Measurements from ENCODE around the gene MRPL18.
"Not testable (repeated sequence)": the region's sequence is repeated elsewhere in the genome, so short reads cannot be mapped to it uniquely, and the experiment has no call there.

Gene MRPL18

DNA sequence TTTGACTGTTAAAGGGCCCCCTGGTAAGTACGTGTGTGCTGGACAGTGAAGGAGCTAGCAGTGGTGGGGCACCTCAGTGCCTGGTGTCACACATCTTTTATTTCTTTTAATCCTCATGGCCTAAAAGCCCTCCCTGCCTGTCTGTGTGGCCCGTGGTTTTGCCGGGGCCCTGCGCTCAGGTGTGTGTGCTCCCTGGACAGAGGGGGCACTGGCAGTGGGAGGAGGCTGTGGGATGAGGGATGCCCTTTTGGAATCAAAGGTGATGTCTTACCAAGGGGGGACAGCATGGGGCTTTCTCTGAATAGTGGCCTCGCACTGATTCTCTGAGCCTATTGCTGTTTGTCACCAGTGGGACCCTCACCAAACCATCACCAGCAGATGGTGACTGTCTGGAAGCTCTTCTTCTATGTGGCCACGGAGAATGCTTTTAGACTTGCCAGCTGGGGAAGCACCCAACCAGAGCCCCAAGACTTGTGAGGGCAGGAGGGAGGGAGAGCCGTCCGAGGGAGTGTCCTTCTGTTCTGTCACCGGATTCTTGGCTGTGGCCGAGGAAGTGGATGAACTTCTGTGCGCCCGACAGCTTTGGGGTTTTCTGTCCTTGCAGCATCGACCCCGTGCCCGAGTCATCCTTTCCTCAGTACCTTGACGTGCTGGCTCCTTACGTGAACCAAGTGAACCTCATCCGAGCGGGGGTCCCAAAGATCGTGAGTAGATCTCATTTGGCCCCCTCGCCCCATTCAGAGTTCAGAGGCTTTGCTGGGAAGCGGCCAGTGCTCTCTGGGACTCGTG, 27.9 kb downstream of the MRPL18 start:
- DNase-seq: no peak

DNA sequence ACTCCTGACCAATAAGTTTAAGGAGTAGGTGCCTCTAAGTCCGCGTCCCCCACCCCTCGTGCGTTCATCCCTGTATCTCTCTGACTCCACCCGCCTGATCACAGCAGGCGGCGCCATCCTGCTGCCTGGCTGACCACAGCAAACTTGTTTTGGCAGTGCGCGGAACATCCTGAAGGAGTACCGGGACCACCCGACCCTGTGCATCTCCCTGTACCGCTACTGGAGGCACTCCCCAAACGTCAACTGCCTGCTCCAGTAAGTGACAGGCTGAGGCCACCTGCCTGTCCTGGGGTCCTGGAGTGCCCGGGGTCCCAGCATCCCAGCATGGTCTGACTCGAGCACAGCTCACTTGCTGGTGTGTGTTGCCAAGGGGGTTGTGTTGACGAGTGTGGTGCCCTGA, 28.8 kb downstream of the MRPL18 start:
- no peak for DNase-seq

DNA sequence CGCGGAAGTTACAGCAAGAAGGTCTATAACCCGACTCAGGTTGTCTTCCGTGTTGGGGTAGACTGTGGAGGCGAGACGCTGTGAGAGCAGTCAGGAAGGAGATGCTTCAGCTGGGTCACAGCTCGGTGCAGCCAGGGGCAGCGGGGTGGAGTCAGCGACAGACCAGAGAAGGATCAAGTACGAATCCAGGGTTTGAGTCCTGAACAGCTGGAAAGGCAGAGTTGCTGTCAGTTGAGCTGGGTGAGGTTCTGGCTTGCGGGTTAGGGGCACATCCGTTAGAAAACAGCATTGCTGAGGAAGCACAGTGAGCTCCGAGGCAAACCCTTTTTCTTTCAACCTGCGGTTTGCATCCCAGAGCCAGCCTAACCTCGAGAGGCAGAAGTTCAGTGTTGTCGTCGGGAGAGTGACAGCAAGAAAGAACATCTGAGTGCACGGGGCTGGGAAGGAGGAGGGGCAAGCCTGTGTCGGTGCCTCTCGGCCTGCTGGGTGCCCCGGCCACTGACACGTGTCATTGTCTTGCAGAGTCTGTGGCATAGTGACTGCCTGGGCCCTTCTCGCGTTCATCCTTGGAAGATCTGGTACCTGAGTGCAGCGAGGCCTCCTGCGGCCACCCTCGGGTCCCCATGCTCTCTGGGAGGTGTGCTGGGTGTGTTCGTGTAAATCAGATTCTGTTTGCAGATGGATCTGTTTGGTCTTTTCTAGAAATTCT, 29.8 kb downstream of the MRPL18 start:
- DNase-seq: peak; percentile 41

DNA sequence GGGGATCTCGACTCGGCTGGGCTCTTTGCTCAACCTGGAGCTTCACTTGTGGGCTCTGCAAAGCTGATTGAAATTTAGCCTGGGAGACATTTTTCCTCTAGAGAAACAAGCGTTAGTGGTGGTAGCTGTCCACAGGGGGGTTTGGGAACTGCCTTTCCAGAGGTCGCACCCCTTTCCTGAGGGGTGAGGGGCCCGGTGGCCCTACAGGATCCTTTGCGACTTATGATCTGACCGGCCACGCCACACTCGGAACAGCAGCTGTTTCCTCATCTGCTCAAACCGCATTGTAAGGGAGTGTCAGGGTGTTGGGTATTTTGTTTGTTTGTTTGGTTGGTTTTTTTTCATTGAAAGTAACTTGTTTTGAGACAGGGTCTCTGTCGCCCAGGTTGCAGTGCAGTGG, 30.9 kb downstream of the MRPL18 start:
- DNase-seq: no peak

DNA sequence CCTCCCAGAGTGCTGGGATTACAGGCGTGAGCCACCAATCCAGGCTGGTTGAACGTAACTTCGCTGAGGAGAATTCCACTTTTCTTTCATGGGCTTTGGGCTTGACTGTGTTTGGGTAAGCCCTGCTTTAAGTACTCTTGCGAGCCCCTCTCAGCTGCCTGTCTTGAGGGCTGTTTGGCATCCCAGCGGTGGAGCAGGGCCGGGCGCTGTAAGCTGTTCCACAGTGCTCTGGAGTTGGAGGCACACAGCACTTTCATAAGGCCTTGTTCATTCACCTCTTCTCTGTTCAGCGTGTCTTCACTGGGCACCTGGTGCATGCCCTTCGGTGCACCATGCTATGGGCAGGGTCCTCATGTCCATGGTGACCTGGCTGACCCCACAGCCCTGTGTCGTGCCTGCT, 31.5 kb downstream of the MRPL18 start:
- DNase-seq: no peak

DNA sequence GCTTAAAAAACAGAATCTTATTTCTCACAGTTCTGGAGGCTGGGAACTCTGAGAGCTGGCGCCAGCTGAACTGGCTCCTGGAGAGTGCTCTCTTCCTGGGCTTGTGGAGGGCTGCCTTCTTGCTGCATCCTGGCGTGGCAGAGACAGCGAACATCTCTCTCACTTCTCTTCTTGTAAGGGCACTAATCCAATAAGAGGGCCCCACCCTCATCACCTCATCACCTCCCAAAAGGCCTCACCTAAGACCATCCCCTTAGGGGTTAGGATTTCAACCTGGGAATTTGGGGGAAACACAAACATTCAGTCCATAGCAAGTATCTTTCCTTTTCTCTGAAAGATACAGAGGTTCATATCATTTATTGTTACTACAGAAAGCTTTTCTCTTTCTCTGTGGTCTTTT, 33.7 kb downstream of the MRPL18 start:
- DNase-seq: no peak

DNA sequence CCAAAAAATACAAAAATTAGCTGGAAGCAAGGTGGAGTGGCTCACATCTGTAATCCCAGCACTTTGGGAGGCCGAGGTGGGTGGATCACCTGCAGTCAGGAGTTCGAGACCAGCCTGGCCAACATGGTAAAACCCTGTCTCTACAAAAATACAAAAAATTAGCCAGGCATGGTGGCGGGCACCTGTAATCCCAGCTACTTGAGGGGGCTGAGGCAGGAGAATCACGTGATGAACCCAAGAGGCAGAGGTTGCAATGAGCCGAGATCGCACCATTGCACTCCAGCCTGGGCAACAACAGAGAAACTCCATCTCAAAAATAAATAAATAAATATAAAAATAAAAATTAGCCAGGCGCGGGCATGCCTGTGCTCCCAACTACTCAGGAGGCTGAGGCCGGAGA, 34.4 kb downstream of the MRPL18 start:
- not testable (repeated sequence) for DNase-seq

DNA sequence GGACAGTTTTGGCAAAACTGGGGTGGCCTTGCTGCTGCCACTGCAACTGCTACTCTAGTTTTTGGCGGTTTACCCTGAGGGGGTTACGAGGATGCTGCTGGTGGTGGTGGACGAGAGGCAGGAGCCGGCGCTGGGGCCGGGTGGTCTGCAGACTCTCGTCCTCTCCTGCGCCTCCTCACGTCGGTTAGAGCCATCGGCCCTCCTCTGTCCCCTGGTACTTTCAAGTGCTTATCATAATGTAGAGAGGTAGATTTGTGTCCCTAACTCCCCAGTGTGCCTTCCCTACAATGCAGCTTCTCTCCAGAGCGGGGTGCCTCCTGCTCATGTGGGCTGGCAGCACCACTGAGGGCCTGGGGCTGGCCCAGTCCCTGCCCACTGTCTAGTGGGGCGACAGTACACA, 35.7 kb downstream of the MRPL18 start:
- DNase-seq: no peak

DNA sequence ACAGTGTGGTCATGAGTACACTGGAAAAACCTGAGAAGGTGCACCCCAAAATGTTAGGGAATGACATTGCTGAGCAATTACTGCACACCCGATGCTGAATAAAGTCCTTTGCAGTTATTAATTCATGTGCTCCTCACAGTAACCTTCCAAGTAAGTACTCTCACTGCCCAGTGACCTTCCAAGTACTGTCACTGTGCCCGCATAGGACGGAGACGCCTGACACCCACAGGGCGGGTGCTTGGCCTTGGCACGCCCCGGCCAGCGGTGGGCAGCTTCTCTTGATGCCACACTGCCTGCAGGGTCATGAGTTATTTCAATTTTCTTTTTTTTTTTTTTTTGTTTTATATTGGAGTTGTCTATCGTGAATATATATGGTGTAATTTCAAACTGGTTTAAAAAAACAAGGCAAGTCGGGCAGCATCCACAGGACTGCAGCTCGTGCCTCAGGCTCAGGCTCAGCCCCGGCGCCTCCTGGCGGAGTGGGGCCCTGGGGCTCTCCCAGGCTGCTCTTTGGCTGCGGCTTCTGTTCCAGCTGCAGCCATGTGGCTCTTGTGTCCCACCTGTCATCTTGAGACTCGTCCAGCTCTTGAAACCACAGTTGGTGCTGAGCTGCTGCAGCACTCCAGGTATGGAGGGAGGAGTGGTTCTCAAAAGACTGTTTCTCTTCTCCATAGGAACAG, 36.8 kb downstream of the MRPL18 start:
- no peak for DNase-seq

DNA sequence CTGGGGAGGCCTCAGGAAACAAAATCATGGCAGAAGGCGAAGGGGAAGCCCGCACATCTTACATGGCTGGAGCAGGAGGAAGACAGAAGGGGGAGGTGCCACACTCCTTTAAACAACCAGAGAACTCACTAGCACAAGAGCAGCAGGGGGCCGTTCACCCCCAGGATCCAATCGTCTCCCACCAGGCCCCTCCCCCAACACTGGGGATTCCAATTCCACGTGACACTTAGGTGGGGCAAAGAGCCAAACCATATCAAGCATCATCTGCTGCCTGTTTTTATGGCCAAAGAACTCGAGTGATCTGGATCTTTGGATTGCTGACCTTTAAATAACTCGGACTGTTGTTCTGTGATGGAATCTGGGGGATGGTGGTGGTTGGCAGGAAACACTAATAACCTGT, 37.8 kb downstream of the MRPL18 start:
- no peak for DNase-seq

DNA sequence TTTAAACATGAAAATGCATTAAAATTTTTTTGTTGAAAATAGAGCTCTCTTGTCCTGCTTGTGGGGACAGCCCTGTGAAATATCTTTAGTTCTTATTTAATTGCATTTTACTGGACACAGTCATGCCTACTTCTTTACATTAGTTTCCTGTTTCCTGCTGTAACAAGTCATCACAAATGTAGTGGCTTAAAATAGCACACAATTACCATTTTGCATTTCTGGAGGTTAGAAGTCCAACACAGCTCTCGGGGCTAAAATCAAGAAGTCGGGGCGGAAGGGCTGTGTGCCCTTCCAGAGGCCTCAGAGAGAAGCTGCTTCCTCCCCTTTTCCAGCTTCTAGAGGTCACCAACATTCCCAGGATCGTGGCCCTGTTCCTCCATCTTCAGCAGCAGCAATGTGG, 39.3 kb downstream of the MRPL18 start:
- DNase-seq: no peak

DNA sequence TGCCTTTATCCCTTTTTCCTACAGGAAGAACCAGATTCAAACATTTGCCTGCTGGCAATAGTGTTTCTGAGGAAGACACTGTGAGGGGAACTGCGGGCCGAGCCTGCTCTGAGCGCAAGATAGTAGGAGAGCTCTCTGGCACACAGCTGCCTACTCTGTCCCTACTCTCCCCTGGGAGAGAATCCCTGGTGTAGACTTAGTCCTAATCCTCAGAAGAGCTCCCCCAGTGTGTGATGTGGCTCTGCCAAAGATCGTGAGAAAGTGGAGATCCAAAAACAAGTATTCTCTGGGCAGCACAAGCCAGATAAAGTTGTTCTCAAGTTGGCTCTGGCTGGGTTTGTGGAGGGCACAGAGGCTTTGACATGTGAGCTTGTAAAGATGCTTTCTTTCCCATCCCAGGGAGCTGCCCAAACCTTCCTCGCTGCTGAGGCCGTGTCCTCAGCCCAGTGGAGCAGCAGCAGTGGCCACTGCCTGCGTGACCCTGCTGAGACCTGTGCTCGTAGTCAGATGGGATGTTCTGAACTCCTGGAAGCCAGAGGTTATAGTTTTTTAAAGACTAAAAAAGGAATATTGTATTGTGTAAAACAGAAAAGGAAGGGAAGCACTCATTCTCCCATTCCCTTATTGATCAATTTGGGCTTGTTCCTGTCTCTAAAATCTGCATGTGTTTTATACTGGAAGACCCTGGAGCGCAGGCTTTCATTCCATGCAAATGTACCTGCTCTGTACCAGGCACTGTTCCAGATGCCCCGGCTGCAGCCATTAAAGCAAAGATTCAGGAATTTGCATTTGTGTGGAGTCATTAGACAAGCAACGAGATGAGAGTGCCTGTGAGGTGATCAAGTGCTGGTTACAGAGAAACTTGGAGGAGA, 40.5 kb downstream of the MRPL18 start:
- DNase-seq: no peak

DNA sequence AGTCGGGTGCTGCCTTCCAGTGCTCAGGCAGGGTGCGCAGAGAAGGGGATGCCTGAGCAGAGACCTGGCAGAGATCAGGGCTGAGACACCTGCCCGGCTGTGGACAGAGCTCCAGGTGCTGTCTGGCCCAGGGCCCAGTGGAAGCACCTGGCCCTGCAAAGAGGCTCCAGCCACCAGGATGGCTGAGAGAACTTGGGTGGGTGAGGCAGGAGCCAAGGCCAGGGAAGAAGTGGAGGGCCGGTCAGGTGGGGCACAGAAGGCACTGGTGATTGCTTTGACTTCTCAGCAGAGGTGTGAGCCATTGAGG, 41.1 kb downstream of the MRPL18 start:
- no peak for DNase-seq

DNA sequence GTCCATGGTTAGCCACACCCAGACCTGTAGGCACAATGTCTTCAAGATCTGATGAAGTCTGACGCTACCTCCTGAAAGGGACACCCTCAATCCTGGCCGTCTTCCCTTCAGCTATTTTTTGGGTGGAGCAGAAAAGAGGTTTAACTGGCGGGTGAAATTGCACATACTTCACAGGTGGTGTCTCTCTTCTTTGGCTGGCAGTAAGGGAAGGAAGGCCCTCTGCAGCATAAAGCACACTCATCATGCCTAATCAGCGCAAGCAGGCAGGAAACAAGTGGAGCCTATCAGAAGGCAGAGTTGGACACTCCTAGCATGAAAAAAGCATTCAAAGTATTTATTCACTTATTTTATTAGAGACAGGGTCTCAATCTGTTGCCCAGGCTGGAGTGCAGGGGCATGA, 42.7 kb downstream of the MRPL18 start:
- DNase-seq: no peak

DNA sequence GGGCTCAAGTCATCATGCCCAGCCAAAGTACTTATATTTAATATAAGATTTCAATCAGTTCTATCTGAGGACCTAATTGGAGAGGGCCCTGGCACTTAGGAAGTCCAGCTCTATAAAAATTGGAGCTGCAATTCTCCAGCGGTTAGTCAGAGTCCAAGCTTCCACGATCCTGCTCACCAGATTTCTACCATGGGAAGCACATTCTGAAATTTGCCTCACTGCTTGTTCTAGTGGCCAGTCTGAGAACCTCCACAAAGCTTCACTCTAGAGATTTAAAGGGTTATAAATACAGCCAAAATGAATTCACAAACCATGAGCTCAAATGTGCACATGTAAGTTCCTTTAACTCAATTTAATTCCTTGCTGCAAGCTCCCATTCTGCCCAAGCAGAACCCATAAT, 43.3 kb downstream of the MRPL18 start:
- DNase-seq: no peak

DNA sequence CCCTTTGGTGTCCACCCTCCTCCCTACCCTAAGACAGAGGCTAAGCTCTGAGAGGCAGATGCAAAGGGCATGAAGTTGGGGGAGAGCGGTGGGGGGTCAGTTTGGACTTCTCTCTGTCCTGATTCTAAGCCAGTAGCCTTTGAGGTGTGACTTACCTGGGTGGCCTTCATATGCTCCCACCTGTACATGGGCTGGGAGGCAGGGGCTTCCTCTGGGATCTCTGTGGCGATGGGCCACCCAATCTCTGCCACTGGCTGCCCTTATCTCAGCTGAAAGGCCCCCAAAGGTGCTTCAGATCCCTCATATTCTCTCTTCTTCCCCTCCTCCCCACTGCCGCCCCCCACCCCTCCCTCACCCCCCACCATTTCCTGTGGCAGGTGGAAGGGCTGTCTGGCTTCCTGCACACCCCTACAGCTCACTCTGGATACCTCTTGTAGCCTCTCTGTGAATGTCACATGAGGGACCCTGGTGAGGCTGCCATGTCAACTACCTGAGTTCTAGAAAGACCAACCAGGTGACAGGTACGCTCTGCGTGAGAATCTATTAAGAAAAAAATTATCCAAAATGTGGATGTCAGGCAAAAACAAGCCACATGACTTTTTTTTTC, 43.8 kb downstream of the MRPL18 start:
- DNase-seq: no peak

DNA sequence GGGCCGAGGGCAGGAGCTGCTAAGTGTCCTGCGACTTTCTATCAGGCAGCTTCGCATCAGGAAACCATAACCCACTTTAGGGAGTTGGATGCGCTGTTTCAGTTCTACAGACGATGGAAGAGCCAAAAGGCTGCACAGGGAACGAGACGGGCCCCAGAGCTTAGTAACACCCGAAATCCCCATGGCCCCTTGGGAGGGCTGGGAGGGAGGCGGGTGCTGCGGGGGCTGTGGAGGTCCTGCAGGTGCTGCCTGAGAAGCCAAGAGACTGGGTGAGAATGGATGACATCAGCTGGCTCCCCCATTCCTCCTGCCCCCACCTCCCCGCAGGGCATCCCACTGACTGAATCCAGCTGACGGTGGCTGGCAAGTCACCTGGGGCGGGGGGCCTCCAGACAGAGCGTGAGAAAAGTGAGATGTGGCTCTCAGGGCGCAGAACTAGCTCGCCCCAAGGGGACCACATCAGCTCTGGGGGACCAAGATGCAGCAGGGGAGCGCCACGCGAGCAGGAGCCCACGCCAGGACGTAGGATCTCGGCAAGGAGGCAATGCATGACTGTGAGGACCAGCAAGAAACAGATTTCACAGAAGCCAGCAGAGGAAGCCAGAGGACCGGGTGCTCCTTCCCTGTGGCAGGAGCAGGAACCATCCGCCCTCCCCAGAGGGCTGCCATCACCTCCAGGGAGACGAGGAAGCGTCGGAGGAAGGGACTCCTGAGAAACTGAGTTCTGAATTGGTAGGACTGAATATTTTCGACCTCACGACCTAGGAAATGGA, 46.6 kb downstream of the MRPL18 start:
- no peak for DNase-seq

DNA sequence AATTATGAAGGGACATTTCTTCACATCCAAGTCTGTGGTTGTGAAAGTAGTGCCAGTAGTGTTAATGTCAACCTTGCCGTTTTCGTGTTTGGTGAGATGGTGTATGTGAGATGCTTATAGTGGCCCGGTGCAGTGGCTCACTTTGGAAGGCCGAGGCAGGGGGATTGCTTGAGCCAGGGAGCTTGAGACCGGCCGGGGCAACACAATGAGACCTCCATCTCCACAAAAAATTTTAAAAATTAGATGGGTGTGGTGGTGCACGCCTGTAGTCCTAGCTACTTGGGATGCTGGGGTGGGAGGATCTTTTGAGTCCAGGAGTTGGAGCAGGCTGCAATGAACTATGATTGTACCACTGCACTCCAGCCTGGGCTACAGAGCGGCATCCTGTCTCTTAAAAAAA, 47.2 kb downstream of the MRPL18 start:
- no peak for DNase-seq

DNA sequence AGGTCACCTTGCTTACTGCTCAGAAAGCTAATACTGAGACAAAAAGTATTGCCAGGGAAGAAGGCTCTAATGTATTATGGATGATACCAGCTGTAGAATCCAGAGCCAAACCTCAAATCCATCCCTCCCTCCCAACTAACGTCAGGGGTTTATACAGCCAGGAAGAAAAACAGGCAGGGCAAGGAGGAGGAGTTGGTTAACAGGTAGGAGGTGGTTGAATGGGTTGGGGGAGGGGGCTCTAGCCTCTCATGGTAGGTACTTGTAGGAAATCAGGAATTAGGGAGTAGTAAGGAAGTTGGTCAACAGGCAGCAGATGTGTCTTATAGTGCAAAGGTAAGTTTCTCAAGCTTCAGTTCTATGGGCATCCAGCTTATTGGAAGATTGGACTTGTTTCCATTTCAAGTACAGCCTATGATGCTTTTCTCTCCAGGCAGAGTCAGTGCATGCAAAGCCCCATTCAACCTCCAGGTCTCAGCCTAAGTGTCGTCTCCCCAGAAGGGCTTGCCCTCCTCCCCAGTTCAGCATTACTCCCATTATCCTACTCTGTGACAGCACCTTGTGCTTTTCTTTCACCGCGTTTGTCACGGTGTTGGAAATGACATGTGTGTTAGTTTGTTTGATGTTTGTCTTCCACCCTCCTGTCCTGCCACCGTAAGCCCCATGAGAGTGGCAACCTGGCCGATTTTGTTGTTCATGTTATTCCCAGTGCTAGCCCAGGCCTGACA, 47.9 kb downstream of the MRPL18 start:
- DNase-seq: no peak

DNA sequence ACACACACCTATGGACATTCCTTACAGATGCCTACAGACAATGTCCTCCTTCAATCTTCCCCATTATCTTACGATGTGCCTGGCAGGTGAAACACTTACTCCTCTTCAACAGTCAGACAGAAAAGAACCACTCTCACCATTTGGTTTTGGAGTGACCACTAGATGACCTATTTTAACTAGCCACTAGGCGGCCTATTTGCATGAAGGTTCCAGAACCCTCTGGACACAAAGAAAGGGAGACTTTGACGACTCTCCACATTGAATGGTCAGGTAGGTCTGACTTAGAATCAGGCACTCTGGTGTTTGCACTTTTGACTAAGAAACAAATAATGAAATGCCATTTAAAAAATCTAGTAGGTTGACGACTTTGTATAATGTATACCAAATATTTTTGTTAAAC, 51.8 kb downstream of the MRPL18 start:
- no peak for DNase-seq
